ENCODE measurements around the gene ZDHHC14.

DNA sequence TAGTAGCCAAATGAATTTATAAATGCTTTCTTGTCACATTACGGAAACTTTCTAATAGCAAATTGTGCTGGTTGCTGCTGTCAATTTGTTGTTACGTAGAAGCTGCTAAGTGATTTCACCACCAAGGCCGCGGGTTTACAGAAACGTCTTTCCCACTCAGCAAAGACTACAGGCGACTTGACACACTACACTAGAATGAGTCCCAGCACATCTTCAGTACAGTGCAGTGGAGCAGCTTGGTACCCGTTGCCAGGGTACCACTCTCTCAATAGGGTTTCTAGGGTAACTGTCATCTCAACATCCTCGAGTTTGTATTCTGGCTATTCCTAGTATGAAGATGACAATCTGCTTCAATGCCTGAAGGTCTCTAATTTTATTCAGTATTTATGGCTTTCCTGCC lies 22.7 kb upstream of the ZDHHC14 start:
- TF ChIP-seq RAD21 (IDR thresholded peaks at IDR 0.05; ENCODE audit: low read depth) (no peak), TCF12 (IDR thresholded peaks at IDR 0.05; ENCODE audit: low read depth) (no peak), TAF1 (IDR thresholded peaks at IDR 0.05; ENCODE audit: low read depth) (no peak), TEAD4 (IDR thresholded peaks at IDR 0.05) (no peak), ZBTB7A (IDR thresholded peaks at IDR 0.05; ENCODE audit: low read depth) (no peak), NFIC (IDR thresholded peaks at IDR 0.05) (no peak), EP300 (IDR thresholded peaks at IDR 0.05; ENCODE audit: borderline replicate concordance) (no peak)
- TF ChIP-seq, protein P1, sequence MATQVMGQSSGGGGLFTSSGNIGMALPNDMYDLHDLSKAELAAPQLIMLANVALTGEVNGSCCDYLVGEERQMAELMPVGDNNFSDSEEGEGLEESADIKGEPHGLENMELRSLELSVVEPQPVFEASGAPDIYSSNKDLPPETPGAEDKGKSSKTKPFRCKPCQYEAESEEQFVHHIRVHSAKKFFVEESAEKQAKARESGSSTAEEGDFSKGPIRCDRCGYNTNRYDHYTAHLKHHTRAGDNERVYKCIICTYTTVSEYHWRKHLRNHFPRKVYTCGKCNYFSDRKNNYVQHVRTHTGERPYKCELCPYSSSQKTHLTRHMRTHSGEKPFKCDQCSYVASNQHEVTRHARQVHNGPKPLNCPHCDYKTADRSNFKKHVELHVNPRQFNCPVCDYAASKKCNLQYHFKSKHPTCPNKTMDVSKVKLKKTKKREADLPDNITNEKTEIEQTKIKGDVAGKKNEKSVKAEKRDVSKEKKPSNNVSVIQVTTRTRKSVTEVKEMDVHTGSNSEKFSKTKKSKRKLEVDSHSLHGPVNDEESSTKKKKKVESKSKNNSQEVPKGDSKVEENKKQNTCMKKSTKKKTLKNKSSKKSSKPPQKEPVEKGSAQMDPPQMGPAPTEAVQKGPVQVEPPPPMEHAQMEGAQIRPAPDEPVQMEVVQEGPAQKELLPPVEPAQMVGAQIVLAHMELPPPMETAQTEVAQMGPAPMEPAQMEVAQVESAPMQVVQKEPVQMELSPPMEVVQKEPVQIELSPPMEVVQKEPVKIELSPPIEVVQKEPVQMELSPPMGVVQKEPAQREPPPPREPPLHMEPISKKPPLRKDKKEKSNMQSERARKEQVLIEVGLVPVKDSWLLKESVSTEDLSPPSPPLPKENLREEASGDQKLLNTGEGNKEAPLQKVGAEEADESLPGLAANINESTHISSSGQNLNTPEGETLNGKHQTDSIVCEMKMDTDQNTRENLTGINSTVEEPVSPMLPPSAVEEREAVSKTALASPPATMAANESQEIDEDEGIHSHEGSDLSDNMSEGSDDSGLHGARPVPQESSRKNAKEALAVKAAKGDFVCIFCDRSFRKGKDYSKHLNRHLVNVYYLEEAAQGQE (IDR thresholded peaks at IDR 0.05; ENCODE audit: low read depth) = no peak
- TF ChIP-seq, protein P2, sequence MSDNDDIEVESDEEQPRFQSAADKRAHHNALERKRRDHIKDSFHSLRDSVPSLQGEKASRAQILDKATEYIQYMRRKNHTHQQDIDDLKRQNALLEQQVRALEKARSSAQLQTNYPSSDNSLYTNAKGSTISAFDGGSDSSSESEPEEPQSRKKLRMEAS (IDR thresholded peaks at IDR 0.05) = no peak
